Measurements from ENCODE around the gene MORN5. TPM values are rescaled to one million over a fixed set of nuclear protein-coding genes. Genes with fewer than 3 reads are reported as not detected.

Gene MORN5
- total and polyA plus RNA-seq, 2 donors from 2014 or later = 1.6 to 5.6 TPM

GRCh38 chr9:122207096-122207495 is 47.4 kb downstream of the MORN5 start:
- FAIRE-seq = no peak

GRCh38 chr9:122209451-122209850 is 49.7 kb downstream of the MORN5 start:
- peaks cover 29% of the 10 kb centered on the region for H3K27me3 ChIP-seq (ENCODE audit: control insufficient read depth, insufficient read depth, low read length)

More at GRCh38 chr9:122207096-122207495, 47.4 kb downstream of the MORN5 start:
- no peak overlapping the region for H3K27ac ChIP-seq (ENCODE audit: low read depth in 2 of 2, low read length in 2 of 2)
- no peak overlapping the region for H3K4me3 ChIP-seq (ENCODE audit: low read length in 3 of 3)
- peaks cover 13% of the 10 kb centered on the region for H3K27me3 ChIP-seq (ENCODE audit: control insufficient read depth, insufficient read depth, low read length)
- no peaks in the 10 kb centered on the region for H3K4me1 ChIP-seq (ENCODE audit: control insufficient read depth in 2 of 3, insufficient read depth in 2 of 3, low read depth in 1 of 3, low read length in 3 of 3)
- no peaks in the 10 kb centered on the region for H3K36me3 ChIP-seq (ENCODE audit: control insufficient read depth in 2 of 3, insufficient read depth in 3 of 3, low read length in 3 of 3)
- no peaks in the 10 kb centered on the region for H3K9me3 ChIP-seq (ENCODE audit: control insufficient read depth in 2 of 3, insufficient read depth in 1 of 3, low read length in 3 of 3)
- no peak for DNase-seq
- intact Hi-C loops (cut with DNase I) = no loop called here
- TF ChIP-seq CTCF (IDR thresholded peaks at IDR 0.05; ENCODE audit: borderline replicate concordance, extremely low read depth, insufficient read depth) = no peak
- H3K9ac ChIP-seq (ENCODE audit: low read length in 3 of 3) = no peak overlapping the region

GRCh38 chr9:122212473-122213004 is 52.8 kb downstream of the MORN5 start:
- FAIRE-seq (no peak), DNase-seq (no peak)
- no peak overlapping the region for H3K9ac ChIP-seq (ENCODE audit: low read length in 3 of 3)
- H3K4me1 ChIP-seq (ENCODE audit: control insufficient read depth in 2 of 3, insufficient read depth in 2 of 3, low read depth in 1 of 3, low read length in 3 of 3) = peaks cover 0 to 2% (median 0%) of the 10 kb centered on the region in 3 donors
- H3K4me3 ChIP-seq (ENCODE audit: low read length in 3 of 3) = no peak overlapping the region
- no peak overlapping the region for H3K27ac ChIP-seq (ENCODE audit: low read depth in 2 of 2, low read length in 2 of 2)
- H3K36me3 ChIP-seq (ENCODE audit: control insufficient read depth in 2 of 3, insufficient read depth in 3 of 3, low read length in 3 of 3) = no peaks in the 10 kb centered on the region
- intact Hi-C loops (cut with DNase I) = no loop called here
- H3K27me3 ChIP-seq (ENCODE audit: control insufficient read depth, insufficient read depth, low read length) = peaks cover 53% of the 10 kb centered on the region
- TF ChIP-seq CTCF (IDR thresholded peaks at IDR 0.05; ENCODE audit: borderline replicate concordance, extremely low read depth, insufficient read depth) = no peak
- no peaks in the 10 kb centered on the region for H3K9me3 ChIP-seq (ENCODE audit: control insufficient read depth in 2 of 3, insufficient read depth in 1 of 3, low read length in 3 of 3)

More at GRCh38 chr9:122209451-122209850, 49.7 kb downstream of the MORN5 start:
- no peak overlapping the region for H3K4me3 ChIP-seq (ENCODE audit: low read length in 3 of 3)
- H3K4me1 ChIP-seq (ENCODE audit: control insufficient read depth in 2 of 3, insufficient read depth in 2 of 3, low read depth in 1 of 3, low read length in 3 of 3) = peaks cover 0 to 2% (median 0%) of the 10 kb centered on the region in 3 donors
- H3K36me3 ChIP-seq (ENCODE audit: control insufficient read depth in 2 of 3, insufficient read depth in 3 of 3, low read length in 3 of 3) = no peaks in the 10 kb centered on the region
- no peak overlapping the region for H3K27ac ChIP-seq (ENCODE audit: low read depth in 2 of 2, low read length in 2 of 2)
- no peak for TF ChIP-seq CTCF (IDR thresholded peaks at IDR 0.05; ENCODE audit: borderline replicate concordance, extremely low read depth, insufficient read depth)
- FAIRE-seq (no peak), DNase-seq (no peak)
- H3K9ac ChIP-seq (ENCODE audit: low read length in 3 of 3) = no peak overlapping the region
- intact Hi-C loops (cut with DNase I) = no loop called here
- no peaks in the 10 kb centered on the region for H3K9me3 ChIP-seq (ENCODE audit: control insufficient read depth in 2 of 3, insufficient read depth in 1 of 3, low read length in 3 of 3)

Measured in kidney (tissue), 14 donors.